Astrocyte of the cerebellum (primary cell): ENCODE results near the gene SLC25A29.
"Not testable (repeated sequence)": the region's sequence is repeated elsewhere in the genome, so short reads cannot be mapped to it uniquely, and the experiment has no call there.

ENCODE experiments used
- DNase-seq: peaks from one replicate; pipeline ENCODE4 v3.0.0-alpha.2; 2011; ENCODE audit warnings: low read depth
- H3K4me3 ChIP-seq: 2 replicates; pipeline ENCODE4 v1.5.1; 2011; ENCODE audit warnings: mild to moderate bottlenecking, low read depth, low read length, moderate library complexity
- CTCF ChIP-seq: IDR thresholded peaks from 2 replicates; pipeline ENCODE4 v1.5.1; 2012; ENCODE audit warnings: low read length, low read depth, moderate library complexity, mild to moderate bottlenecking; ENCODE audit errors: missing control alignments
- in situ Hi-C: cut with HindIII; loops from 2 replicates; pipeline ENCODE4 v1.10.0; 2017; ENCODE audit warnings: low sequenced_read_pairs

Gene SLC25A29

GRCh38 chr14:100287202-100287997 lies 18.8 kb downstream of the SLC25A29 start:
- no peak for DNase-seq
- in situ Hi-C loops, result no loop called here
- TF ChIP-seq CTCF, result no peak
- H3K4me3 ChIP-seq, result no peak overlapping the region

- in situ Hi-C loops, result no loop called here
- DNase-seq, result no peak
- no peak for TF ChIP-seq CTCF
- no peak overlapping the region for H3K4me3 ChIP-seq
These were observed 19.6 kb downstream of the SLC25A29 start for GRCh38 chr14:100286484-100287191.

DNA sequence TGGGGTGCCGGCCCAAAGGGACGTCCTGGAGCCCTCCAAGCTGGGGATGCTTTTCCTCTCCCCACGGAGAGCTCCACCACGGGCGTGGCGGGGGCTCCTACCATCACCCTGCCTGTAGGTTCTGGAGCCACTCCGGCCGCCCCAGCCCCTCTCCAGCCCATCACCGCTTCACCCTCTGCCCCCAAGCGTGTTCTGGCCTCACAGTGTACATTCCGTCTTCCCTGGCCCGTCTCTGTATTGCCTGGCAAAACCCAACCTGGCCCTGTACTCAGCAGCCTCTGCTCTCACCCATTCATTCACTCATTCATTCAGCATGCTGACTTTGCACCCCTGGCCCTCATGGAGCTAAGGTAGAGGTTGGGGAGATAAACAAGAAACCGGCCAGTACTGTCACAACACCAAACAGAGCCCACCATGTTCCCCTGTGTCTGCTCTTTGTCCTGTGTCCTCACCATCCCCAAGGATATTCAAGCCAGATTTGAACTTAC lies 20.3 kb downstream of the SLC25A29 start:
- no peak for DNase-seq
- in situ Hi-C loops, result no loop called here
- no peak for TF ChIP-seq CTCF
- peak overlapping the region; percentile 61 for H3K4me3 ChIP-seq

GRCh38 chr14:100285021-100285912 lies 21.0 kb downstream of the SLC25A29 start:
- peak overlapping the region; percentile 61 for H3K4me3 ChIP-seq
- TF ChIP-seq CTCF, result peak; percentile 79
- in situ Hi-C loops, result no loop called here
- DNase-seq, result no peak

DNA sequence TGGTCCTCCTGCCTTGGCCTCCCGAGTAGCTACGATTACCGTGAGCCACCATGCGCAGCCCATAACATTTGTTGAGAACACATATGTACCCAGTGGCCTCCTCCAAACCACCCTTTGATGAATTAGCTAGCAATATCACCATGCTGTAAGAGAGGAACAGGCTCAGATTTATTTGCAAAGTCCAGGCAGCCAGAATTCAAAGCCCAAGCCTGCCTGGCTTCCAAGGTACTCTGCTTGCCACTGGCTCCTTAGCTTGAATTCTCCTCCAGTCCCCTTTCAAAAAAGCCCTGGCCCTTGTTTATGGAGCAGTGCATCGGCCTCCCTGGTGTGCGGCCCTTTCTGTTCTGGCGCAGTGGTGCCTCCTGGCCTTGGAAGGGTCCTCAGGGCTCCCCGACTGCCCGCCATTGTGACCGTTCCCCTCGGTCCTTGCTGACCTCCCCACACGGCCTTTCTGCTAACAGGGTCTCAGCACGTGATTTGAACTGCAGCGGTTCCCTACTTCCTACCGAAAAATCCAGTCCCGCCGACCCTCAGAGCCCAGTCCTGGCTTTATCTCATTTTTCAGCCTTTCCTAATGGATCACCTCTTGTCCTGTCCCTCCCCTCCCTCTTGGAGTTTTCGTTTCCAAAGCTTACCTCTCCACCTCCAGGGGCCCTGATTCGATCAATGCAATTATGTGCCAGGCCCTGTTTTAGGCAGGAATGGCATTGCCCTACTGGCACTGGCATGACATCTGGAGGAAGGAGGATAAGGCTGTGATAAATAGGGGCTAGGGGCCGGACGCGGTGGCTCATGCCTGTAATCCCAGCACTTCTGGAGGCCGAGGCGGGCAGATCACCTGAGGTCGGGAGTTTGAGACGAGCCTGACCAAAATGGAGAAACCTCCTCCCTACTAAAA lies 22.0 kb downstream of the SLC25A29 start:
- no peak for DNase-seq
- H3K4me3 ChIP-seq, result no peak overlapping the region
- TF ChIP-seq CTCF, result no peak
- in situ Hi-C loops, result loop anchor here (5.0 kb wide), 1 partner anchor 47 kb away; the partner anchor contains the start of gene YY1

DNA sequence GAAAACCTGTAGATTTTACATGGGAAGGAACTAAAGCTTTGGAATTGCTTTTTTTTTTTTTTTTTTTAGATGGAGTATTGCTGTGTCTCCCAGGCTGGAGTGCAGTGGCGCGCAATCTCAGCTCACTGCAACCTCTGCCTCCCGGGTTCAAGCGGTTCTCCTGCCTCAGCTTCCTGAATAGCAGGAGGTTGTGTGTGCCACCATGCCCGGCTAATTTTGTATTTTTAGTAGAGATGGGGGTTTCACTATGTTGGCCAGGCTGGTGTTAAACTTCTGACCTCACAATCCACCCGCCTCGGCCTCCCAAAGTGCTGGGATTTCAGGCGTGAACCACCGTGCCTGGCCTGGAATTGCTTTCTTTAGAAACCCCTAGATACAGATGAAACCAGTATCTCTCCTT lies 22.8 kb downstream of the SLC25A29 start:
- in situ Hi-C loops, result loop anchor here (5.0 kb wide), 1 partner anchor 46 kb away; the partner anchor contains the start of gene YY1
- H3K4me3 ChIP-seq, DNase-seq: not testable (repeated sequence)
